Natural killer cell (primary cell): ENCODE measurements around the gene RYR2. TPM values are rescaled to one million over a fixed set of nuclear protein-coding genes. Genes with fewer than 3 reads are reported as not detected.

Experiments
- ATAC-seq, 3 donors: fragments of 150-1000 bp in 2 of 3; fragments of 200-7000 bp in 1 of 3; cut with Tn5 transposase; 1 replicate in 1 of 3; 2 replicates in 2 of 3; pipeline ENCODE4 v1.10.0; 2021; ENCODE audit warnings: mild to moderate bottlenecking in 2 of 3, moderate library complexity in 2 of 3
- DNase-seq, 2 donors: peaks; one replicate each; pipeline versions ENCODE4 v3.0.0 to v3.0.0-alpha.2; 2013 to 2021; ENCODE audit warnings: mixed read lengths in 1 of 2
- H3K27ac ChIP-seq: one replicate; pipeline ENCODE4 v1.5.1; 2013; ENCODE audit warnings: mild to moderate bottlenecking, low read length
- H3K27me3 ChIP-seq: one replicate; pipeline ENCODE4 v1.6.1; 2013; ENCODE audit warnings: low read length; ENCODE audit not compliant: control insufficient read depth, insufficient read depth
- H3K36me3 ChIP-seq: one replicate; pipeline ENCODE4 v1.6.1; 2013; ENCODE audit warnings: low read length; ENCODE audit not compliant: control insufficient read depth, insufficient read depth
- H3K4me1 ChIP-seq: one replicate; pipeline ENCODE4 v1.6.1; 2013; ENCODE audit warnings: low read length; ENCODE audit not compliant: control insufficient read depth, insufficient read depth
- H3K4me3 ChIP-seq: one replicate; pipeline ENCODE4 v1.5.1; 2013; ENCODE audit warnings: low read length
- H3K9me3 ChIP-seq: one replicate; pipeline ENCODE4 v1.6.1; 2013; ENCODE audit warnings: low read length; ENCODE audit not compliant: control insufficient read depth, insufficient read depth
- H3K27ac Mint-ChIP-seq, 2 donors: one replicate each; pipeline ENCODE4 v1.8.0; 2022; ENCODE audit warnings: mild to moderate bottlenecking in 2 of 2, mixed read lengths in 2 of 2, moderate library complexity in 1 of 2
- H3K27me3 Mint-ChIP-seq, 2 donors: one replicate each; pipeline ENCODE4 v1.8.0; 2022; ENCODE audit warnings: low read depth in 2 of 2, mixed read lengths in 2 of 2
- H3K36me3 Mint-ChIP-seq: one replicate; pipeline ENCODE4 v1.8.0; 2022; ENCODE audit warnings: mixed read lengths
- H3K4me1 Mint-ChIP-seq, 2 donors: one replicate each; pipeline ENCODE4 v1.8.0; 2022; ENCODE audit warnings: mixed read lengths in 2 of 2
- H3K4me3 Mint-ChIP-seq: one replicate; pipeline ENCODE4 v1.8.0; 2022; ENCODE audit warnings: mild to moderate bottlenecking, moderate library complexity, mixed read lengths
- H3K9me3 Mint-ChIP-seq, 2 donors: one replicate each; pipeline ENCODE4 v1.8.0; 2022; ENCODE audit warnings: mixed read lengths in 2 of 2
- WGBS: methylation state at CpG from one replicate; pipeline ENCODE4 v1.1.7; 2013; ENCODE audit warnings: missing lambda C conversion rate; ENCODE audit not compliant: insufficient coverage; 5-methylcytosine and 5-hydroxymethylcytosine counted together
- intact Hi-C: fragments of 100-400 bp; cut with micrococcal nuclease; formaldehyde crosslinking; loops from one replicate; pipeline ENCODE4 v1.14.2; 2022
- total RNA-seq, 4 donors: library from RNA; stranded (reverse); fragments of 120-200 nt in 1 of 4; gene quantifications; one replicate each; pipeline versions ENCODE4 v1.2.3 to v1.2.4, GENCODE V29; 2013 to 2022
- TF ChIP-seq, protein P1 (sequence below): fragments of 200-600 bp; IDR thresholded peaks from one replicate; pipeline ENCODE4 v1.8.0; 2022; ENCODE audit warnings: antibody characterized with exemption

RYR2 gene
- total RNA-seq, 3 donors from 2014 or later (not counting 1 experiment from before 2014, with no cell fraction given) = 0.13 to 1.2 (median 0.38) TPM

DNA sequence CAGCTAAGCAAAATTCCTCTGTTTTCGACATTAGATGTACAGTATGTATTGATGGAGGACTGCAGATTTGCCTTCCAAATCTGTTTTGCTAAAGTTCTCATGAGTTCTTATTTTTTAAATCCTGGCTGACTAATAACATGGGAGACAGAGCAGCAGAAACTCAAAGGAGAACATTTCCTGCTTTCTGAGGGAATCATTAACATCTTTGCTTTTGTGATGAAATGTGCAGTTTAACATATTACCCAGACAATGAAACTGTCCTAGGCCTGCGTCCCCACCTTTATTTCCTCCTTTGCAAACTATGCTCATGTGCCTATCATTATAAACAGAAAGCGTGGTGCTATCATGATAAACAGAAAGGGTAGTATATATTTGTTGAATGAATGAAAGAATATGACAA lies 698.9 kb downstream of the RYR2 start:
- WGBS = 88% methylated on average over 1 of the region's 3 CpGs
- no peak for DNase-seq
- Mint-ChIP-seq H3K4me1 (peaks cover 27 to 31% of the 10 kb centered on the region in 2 donors), H3K27me3 (no peaks in the 10 kb centered on the region), H3K4me3 (no peak overlapping the region), H3K27ac (no peak overlapping the region), H3K9me3 (no peaks in the 10 kb centered on the region), H3K36me3 (no peaks in the 10 kb centered on the region)
- intact Hi-C loops = no loop called here
- ATAC-seq = no peak
- Histone ChIP-seq H3K36me3 (no peaks in the 10 kb centered on the region), H3K9me3 (no peaks in the 10 kb centered on the region), H3K27me3 (no peaks in the 10 kb centered on the region), H3K27ac (no peak overlapping the region), H3K4me1 (peaks cover 10% of the 10 kb centered on the region), H3K4me3 (no peak overlapping the region)
- TF ChIP-seq, protein P1, sequence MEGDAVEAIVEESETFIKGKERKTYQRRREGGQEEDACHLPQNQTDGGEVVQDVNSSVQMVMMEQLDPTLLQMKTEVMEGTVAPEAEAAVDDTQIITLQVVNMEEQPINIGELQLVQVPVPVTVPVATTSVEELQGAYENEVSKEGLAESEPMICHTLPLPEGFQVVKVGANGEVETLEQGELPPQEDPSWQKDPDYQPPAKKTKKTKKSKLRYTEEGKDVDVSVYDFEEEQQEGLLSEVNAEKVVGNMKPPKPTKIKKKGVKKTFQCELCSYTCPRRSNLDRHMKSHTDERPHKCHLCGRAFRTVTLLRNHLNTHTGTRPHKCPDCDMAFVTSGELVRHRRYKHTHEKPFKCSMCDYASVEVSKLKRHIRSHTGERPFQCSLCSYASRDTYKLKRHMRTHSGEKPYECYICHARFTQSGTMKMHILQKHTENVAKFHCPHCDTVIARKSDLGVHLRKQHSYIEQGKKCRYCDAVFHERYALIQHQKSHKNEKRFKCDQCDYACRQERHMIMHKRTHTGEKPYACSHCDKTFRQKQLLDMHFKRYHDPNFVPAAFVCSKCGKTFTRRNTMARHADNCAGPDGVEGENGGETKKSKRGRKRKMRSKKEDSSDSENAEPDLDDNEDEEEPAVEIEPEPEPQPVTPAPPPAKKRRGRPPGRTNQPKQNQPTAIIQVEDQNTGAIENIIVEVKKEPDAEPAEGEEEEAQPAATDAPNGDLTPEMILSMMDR = no peak

DNA sequence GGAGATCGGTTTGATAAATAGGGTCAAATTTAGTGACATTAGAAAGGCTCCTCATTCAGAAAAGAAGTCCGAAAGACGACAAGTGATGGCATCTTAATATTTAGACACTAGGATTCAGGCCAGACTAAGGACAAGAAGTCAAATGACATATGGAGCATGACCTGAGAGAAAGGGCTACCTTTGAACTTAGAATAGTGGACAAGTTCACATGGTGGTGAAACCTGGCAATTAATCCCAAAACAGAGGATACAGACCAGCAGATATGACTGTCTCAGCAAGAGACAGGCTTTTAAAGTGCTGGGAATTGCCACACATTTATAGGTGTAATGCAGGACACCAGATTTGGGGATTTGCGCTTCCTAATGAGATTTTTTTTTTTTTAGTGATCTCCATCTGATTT lies 703.6 kb downstream of the RYR2 start:
- intact Hi-C loops = no loop called here
- H3K27ac ChIP-seq = no peak overlapping the region
- no peak for DNase-seq

DNA sequence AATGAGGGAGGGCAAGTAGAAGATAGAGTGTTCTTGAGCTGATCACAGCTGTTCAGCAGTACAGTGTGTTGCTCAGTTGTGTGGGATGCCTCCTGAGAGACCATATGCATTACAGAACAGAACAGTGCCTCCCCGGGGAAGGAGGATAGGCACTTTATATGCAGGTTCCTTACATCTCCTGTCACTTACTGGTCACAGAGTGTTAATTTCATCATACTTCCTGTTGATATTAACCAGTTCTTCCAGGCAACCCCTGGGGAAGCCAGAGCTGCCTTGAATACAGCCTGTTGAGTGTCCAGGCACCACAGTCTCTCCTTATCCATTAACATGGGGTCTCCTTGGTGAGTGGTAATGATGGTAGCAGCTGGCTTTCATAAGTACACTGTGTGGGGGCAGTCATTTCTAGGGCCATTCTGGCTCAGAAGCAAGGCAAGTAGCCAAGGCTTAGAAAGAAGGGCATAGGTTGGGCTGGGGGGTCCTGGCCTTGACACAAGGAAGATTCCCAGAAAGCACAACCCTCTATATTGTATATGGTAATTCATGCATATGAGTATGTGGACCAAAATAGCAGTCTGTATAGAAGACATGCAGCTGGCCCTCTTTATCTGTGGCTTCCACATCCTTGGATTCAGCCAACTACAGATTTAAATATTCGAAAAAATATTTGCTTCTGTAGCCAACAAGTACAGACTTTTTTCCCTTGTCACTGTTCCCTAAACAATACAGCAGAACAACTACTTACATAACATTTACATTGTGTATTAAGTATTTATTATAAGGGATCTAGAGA lies 706.4 kb downstream of the RYR2 start:
- DNase-seq (no peak), ATAC-seq (no peak)
- Mint-ChIP-seq H3K27me3 (no peaks in the 10 kb centered on the region), H3K4me3 (no peak overlapping the region), H3K27ac (no peak overlapping the region), H3K36me3 (no peaks in the 10 kb centered on the region), H3K4me1 (peaks cover 0 to 7% of the 10 kb centered on the region in 2 donors), H3K9me3 (no peaks in the 10 kb centered on the region)
- no peak overlapping the region for H3K4me3 ChIP-seq
- no peaks in the 10 kb centered on the region for H3K27me3 ChIP-seq
- no peak overlapping the region for H3K27ac ChIP-seq
- intact Hi-C loops = no loop called here
- WGBS = 78% methylated on average over 2 of the region's 2 CpGs
- H3K4me1 ChIP-seq = no peaks in the 10 kb centered on the region
- H3K36me3 ChIP-seq = no peaks in the 10 kb centered on the region
- H3K9me3 ChIP-seq = no peaks in the 10 kb centered on the region
- TF ChIP-seq, protein P1 = no peak

More for the DNA sequence above, 703.6 kb downstream of the RYR2 start:
- Histone ChIP-seq H3K27me3 (no peaks in the 10 kb centered on the region), H3K9me3 (no peaks in the 10 kb centered on the region), H3K36me3 (no peaks in the 10 kb centered on the region), H3K4me3 (no peak overlapping the region), H3K4me1 (no peaks in the 10 kb centered on the region)
- ATAC-seq = no peak
- no peaks in the 10 kb centered on the region for H3K27me3 Mint-ChIP-seq
- WGBS = 93% methylated on average over 3 of the region's 4 CpGs
- H3K27ac Mint-ChIP-seq = no peak overlapping the region
- no peaks in the 10 kb centered on the region for H3K36me3 Mint-ChIP-seq
- TF ChIP-seq, protein P1 = no peak
- H3K9me3 Mint-ChIP-seq = no peaks in the 10 kb centered on the region
- H3K4me1 Mint-ChIP-seq = peaks cover 0 to 7% of the 10 kb centered on the region in 2 donors
- no peak overlapping the region for H3K4me3 Mint-ChIP-seq

DNA sequence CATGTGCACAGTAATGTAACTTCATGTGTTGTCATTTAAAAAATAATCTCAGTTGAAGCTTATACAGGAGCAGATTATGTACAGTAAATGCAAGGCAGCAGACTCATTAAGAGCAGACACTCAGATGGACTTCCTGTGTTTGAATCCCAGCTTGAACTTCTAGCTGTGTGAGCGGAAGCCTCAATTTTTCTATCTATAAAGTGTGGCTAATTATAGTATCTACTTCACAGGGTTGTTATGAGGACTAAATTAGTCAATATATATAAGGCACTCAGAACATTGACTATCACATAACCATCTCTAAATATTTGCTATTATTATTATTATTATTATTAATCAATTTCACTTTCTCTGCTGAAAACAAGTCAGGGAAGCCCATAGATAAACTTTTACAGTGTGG lies 707.1 kb downstream of the RYR2 start:
- no peaks in the 10 kb centered on the region for H3K27me3 Mint-ChIP-seq
- Histone ChIP-seq H3K36me3 (no peaks in the 10 kb centered on the region), H3K27ac (no peak overlapping the region), H3K4me1 (no peaks in the 10 kb centered on the region), H3K4me3 (no peak overlapping the region), H3K27me3 (no peaks in the 10 kb centered on the region), H3K9me3 (no peaks in the 10 kb centered on the region)
- no peak overlapping the region for H3K27ac Mint-ChIP-seq
- no peak overlapping the region for H3K4me3 Mint-ChIP-seq
- H3K4me1 Mint-ChIP-seq = peaks cover 0 to 7% of the 10 kb centered on the region in 2 donors
- WGBS = no CpG with 5 or more reads among the region's 1 CpG
- DNase-seq (no peak), ATAC-seq (no peak)
- H3K9me3 Mint-ChIP-seq = no peaks in the 10 kb centered on the region
- intact Hi-C loops = no loop called here
- H3K36me3 Mint-ChIP-seq = no peaks in the 10 kb centered on the region
- TF ChIP-seq, protein P1 = no peak
